HCT116 (cell line): Measurements from ENCODE around the gene DET1.
"Not testable (repeated sequence)": the region's sequence is repeated elsewhere in the genome, so short reads cannot be mapped to it uniquely, and the experiment has no call there.

Experiments
- CTCF ChIP-seq, 3 experiments: fragments of 200-600 bp in 1 of 3; sonication (generic) in 1 of 3; IDR thresholded peaks in 2 of 3; conservative IDR thresholded peaks in 1 of 3; 2 replicates each; pipeline ENCODE4 v1.5.1; 2012 to 2017; ENCODE audit warnings: low read depth in 2 of 3, low read length in 2 of 3, antibody characterized with exemption in 1 of 3, borderline replicate concordance in 1 of 3, control low read depth in 1 of 3, mild to moderate bottlenecking in 1 of 3, mixed read lengths in 1 of 3, mixed run types in 1 of 3, moderate library complexity in 1 of 3; ENCODE audit not compliant: insufficient read depth in 1 of 3
- EGR1 ChIP-seq: IDR thresholded peaks from 2 replicates; pipeline ENCODE4 v1.6.1; 2012; ENCODE audit warnings: low read depth
- EZH2 ChIP-seq: fragments of 200-600 bp; sonication (generic); IDR thresholded peaks from 2 replicates; pipeline ENCODE4 v1.6.1; 2017; ENCODE audit warnings: antibody characterized with exemption, mixed run types
- POLR2A ChIP-seq: IDR thresholded peaks from 2 replicates; pipeline ENCODE4 v1.7.0; 2011; ENCODE audit warnings: borderline replicate concordance; ENCODE audit not compliant: insufficient read depth, insufficient read length; ENCODE audit errors: extremely low read depth
- RAD21 ChIP-seq: IDR thresholded peaks from 2 replicates; pipeline ENCODE4 v1.6.1; 2012; ENCODE audit warnings: low read depth, mild to moderate bottlenecking
- SIN3A ChIP-seq: IDR thresholded peaks from 2 replicates; pipeline ENCODE4 v1.6.1; 2012; ENCODE audit warnings: low read depth
- YY1 ChIP-seq: IDR thresholded peaks from 2 replicates; pipeline ENCODE4 v1.6.1; 2011; ENCODE audit warnings: low read length, low read depth, moderate library complexity, mild to moderate bottlenecking; ENCODE audit not compliant: insufficient replicate concordance; ENCODE audit errors: extremely low read depth
- TF ChIP-seq, protein P1 (sequence below): IDR thresholded peaks from 2 replicates; pipeline ENCODE4 v1.6.1; 2012

- TF ChIP-seq EZH2; YY1; POLR2A; SIN3A; CTCF (IDR thresholded peaks at IDR 0.05 in 2 of 3, conservative IDR thresholded peaks at IDR 0.05 in 1 of 3; ENCODE audit: borderline replicate concordance in 1 of 3, insufficient read depth in 1 of 3, low read depth in 2 of 3, low read length in 2 of 3); EGR1; RAD21: not testable (repeated sequence)
- TF ChIP-seq, protein P1, sequence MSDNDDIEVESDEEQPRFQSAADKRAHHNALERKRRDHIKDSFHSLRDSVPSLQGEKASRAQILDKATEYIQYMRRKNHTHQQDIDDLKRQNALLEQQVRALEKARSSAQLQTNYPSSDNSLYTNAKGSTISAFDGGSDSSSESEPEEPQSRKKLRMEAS, result not testable (repeated sequence)
These were observed 77.8 kb downstream of the DET1 start for GRCh38 chr15:88468721-88469120.
